Fibroblast of the conjunctiva (primary cell): ENCODE data around the gene NR1H3.

ENCODE experiments used
- DNase-seq: peaks from one replicate; pipeline ENCODE4 v3.0.0-alpha.2; 2010; ENCODE audit warnings: low read depth

NR1H3 gene

DNA sequence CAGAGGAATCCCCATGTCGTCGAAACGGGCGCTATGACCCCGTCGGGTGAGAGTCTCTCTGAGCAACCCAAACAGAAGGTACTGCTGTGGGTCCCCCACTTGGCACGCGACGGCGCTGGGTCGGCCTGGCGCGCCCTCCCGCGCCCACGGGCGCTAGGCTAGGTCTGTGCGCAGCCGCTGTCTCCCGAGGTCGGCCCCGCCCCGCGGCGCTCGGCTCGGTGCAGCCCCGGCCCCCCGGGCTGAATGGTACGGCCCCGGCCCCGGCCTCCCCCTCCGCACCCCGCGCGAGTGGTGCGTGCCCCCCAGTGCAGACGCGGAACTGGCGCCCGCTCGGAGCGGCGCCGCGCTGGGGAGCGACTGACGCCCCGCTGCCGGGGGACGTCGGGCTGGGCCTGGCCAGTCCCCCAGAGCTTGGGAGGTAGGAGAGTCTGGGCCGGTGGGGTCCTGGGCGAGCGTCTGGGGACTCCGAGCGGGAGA is 12.1 kb downstream of the NR1H3 start, which contains the start of gene MADD:
TSS of gene MADD (plus strand) at position 305 of the 477 bp plus-strand sequence.
- no peak for DNase-seq

- DNase-seq, result no peak
Observed at GRCh38 chr11:47270331-47271271, 12.8 kb downstream of the NR1H3 start.

DNA sequence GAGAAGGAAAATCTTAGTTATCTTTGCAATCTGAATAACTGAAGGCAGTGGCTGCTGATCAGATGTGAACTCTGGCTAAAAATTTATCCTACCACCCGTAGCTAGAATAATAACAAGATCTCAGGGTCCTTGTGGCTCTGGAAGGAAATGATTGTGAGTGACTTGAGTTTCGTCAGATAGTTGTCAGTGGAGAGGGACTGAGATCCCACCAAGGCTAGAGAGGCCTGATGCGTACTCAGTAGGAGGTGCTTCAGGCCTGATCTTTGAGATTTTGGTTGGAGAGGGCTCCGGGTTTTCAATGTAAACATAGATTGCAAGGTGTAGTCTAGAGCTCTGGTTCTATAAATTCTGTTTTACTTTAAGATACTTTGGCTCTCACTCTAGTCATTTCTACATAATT is 13.5 kb downstream of the NR1H3 start:
- DNase-seq, result no peak

DNA sequence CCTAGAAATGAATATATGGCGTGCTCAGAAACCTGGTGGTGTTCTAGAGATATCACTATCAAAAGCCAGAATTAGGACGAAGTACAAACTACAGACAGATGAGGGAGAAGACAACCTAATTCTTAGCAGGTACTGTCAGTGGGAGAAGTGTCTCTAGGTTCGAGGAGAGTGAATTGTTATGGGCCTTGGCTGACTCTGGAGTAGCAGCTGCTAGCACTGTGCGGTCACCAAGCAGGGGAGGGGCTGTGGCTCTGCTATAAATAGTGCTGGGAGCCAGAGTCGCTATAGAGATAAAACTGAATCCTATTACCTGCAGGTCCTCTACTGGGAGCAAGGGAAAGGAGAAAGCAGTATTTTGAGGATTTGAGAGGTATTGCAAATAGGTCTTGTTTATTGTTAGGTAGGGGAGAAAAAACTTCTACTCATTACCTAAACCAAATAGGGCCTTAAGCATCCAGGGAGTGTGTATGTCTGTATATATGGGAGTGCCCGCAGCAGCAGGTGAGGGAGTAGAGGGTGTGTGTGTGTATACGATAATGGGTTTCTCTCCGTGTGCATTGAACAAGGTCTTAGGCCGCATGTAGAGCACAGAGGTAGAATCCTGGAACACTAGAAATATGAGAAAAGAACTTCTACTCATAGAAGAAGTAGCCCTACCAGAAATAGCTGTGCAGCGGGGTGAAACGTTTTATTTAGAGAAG is 14.3 kb downstream of the NR1H3 start:
- DNase-seq, result no peak

- no peak for DNase-seq
Observed at GRCh38 chr11:47272706-47273105, 14.9 kb downstream of the NR1H3 start.

DNA sequence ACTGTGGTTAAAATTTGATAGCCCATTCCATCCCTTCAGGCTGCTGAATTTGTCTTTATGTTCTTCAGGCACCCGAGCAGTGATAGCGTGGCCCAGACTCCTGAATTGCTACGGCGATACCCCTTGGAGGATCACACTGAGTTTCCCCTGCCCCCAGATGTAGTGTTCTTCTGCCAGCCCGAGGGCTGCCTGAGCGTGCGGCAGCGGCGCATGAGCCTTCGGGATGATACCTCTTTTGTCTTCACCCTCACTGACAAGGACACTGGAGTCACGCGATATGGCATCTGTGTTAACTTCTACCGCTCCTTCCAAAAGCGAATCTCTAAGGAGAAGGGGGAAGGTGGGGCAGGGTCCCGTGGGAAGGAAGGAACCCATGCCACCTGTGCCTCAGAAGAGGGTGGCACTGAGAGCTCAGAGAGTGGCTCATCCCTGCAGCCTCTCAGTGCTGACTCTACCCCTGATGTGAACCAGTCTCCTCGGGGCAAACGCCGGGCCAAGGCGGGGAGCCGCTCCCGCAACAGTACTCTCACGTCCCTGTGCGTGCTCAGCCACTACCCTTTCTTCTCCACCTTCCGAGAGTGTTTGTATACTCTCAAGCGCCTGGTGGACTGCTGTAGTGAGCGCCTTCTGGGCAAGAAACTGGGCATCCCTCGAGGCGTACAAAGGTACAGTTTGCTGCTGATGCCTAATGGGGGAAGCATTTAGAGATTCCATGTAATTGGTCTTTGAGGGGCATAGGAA is 16.9 kb downstream of the NR1H3 start:
- no peak for DNase-seq

- no peak for DNase-seq
Observed at GRCh38 chr11:47276923-47277322, 19.1 kb downstream of the NR1H3 start.

GRCh38 chr11:47278058-47278457 is 20.3 kb downstream of the NR1H3 start:
- no peak for DNase-seq

GRCh38 chr11:47278769-47279168 is 21.0 kb downstream of the NR1H3 start:
- DNase-seq, result no peak

DNA sequence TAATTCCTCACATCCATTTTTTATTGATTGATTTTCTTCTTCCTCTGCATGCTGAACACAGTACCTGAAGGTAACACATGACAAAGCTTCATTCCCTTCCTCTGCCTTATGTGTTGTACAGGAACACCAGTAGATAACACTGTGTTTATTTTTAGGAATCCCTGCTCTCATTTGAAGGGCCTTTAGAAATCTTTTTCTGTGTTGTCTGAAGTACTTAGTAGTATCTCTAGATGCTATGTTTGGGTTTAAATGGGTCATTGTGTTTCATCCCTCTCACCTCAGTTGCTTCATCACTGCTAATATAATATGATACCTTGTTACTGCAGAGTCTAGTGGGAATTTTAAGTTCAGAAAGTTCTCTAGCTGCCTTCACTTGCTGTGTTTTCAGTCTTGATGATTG is 22.3 kb downstream of the NR1H3 start:
- DNase-seq, result no peak

DNA sequence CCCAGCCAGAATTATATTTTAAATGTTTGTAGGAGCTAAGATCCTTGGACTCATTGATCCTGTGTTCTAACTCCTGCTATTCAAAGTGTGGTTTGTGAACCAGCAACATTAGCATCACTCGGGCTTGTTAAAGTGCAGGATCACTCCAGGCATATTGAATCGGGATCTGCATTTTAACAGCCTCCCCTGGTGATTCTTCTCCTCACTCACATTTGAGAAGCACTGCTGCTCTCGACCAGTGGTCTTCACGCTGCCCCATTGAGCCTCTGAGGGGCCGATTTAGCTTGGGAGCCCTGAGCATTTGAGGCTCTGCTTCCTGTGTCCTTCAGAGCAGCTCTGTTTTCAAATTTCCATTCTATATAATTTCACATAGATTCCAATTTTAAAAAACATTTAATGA is 23.1 kb downstream of the NR1H3 start:
- no peak for DNase-seq

GRCh38 chr11:47282462-47282861 is 24.7 kb downstream of the NR1H3 start:
- no peak for DNase-seq

DNA sequence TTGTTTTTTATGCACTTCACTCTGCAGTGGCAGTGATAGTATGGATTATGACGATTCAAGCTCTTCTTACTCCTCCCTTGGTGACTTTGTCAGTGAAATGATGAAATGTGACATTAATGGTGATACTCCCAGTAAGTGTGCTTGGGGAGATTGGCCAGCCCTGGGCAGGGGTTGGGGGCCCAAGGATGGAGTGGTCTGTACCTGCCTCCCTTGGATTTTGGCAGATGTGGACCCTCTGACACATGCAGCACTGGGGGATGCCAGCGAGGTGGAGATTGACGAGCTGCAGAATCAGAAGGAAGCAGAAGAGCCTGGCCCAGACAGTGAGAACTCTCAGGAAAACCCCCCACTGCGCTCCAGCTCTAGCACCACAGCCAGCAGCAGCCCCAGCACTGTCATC is 26.4 kb downstream of the NR1H3 start:
- no peak for DNase-seq

GRCh38 chr11:47285969-47286770 is 28.4 kb downstream of the NR1H3 start:
- no peak for DNase-seq

DNA sequence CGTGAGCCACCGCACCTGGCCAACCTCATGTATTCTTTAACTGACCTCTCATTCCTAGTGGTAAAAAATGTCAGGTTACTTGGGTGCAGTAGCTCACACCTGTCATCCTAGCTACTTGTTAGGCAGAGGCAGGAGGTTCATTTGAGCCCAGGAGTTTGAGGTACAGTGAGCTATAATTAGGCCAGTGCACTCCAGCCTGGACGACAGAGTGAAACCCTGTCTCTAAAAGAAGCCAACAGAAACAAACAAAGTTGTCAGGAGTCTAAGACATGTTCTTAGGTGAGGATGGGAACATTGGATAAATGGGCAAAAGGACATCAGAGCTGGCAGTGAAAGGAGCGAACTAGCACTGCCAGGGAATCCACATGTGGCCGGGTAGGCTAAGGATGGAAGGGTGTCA is 30.3 kb downstream of the NR1H3 start:
- no peak for DNase-seq

- no peak for DNase-seq
Observed at GRCh38 chr11:47289856-47290255, 32.1 kb downstream of the NR1H3 start.

- no peak for DNase-seq
Observed at GRCh38 chr11:47295385-47295784, 37.6 kb downstream of the NR1H3 start.

DNA sequence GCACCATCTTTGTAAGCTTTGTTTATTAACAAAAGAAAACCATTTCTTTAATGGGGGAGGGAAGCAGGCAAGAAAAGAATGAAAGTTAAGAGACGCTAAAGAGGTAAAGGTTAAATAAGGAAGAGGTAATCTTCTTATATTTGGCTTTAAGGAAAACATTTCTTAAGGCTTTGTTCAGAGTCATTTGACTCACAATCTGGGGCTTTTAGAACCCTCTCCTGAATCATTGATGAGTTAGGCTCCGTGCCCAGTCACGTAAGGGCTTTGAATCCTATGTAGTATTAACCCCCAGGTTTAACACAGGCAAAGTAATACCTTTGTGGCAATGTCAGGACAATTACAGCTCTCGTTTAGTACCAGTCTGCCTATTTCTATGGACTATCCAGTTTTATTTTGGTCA is 38.2 kb downstream of the NR1H3 start:
- DNase-seq, result no peak

DNA sequence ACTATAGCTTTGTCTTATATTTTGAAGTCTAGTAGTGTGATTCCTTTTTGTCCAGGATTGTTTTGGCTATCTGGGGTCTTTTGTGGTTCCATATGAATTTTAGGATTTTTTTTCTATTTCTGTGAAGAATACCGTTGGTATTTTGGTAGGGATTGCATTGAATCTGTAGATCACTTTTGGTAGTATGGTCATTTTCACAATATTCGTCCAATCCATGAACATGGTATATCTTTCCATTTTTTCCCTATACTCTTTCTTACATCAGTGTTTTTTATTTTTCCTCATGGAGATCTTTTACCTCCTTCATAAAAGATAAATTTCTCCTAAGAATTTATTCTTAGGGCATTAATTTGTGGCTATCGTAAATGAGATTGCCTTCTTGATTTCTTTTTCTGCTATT is 41.3 kb downstream of the NR1H3 start:
- no peak for DNase-seq

GRCh38 chr11:47302853-47303252 is 45.1 kb downstream of the NR1H3 start:
- DNase-seq, result no peak

GRCh38 chr11:47305734-47306483 is 48.1 kb downstream of the NR1H3 start:
- DNase-seq, result no peak
